Uterus (tissue), 4 donors: ENCODE data around the gene NFIA. TPM values are rescaled to one million over a fixed set of nuclear protein-coding genes. Genes with fewer than 3 reads are reported as not detected.

ENCODE experiments used
- DNase-seq, 2 donors: peaks; one replicate each; pipeline ENCODE4 v3.0.0-alpha.2; 2019 to 2020
- H3K27ac ChIP-seq, 2 donors: fragments of 200-600 bp; sonication (generic); 1 replicate in 1 of 2; 2 replicates in 1 of 2; pipeline ENCODE4 v1.5.1; 2016 to 2018
- H3K27me3 ChIP-seq, 2 donors: fragments of 200-600 bp; sonication (generic); one replicate each; pipeline ENCODE4 v1.5.1; 2018 to 2019; ENCODE audit warnings: control low read depth in 1 of 2
- H3K36me3 ChIP-seq, 2 donors: fragments of 200-600 bp; sonication (generic); one replicate each; pipeline ENCODE4 v1.5.1; 2019; ENCODE audit warnings: control low read depth in 1 of 2
- H3K4me1 ChIP-seq, 2 donors: fragments of 200-600 bp; sonication (generic); one replicate each; pipeline ENCODE4 v1.5.1; 2018 to 2019; ENCODE audit warnings: control low read depth in 1 of 2
- H3K4me3 ChIP-seq, 2 donors: fragments of 200-600 bp; sonication (generic); 1 replicate in 1 of 2; 2 replicates in 1 of 2; pipeline ENCODE4 v1.5.1; 2018 to 2019; ENCODE audit warnings: mild to moderate bottlenecking in 1 of 2
- H3K9me3 ChIP-seq, 2 donors: fragments of 200-600 bp; sonication (generic); one replicate each; pipeline ENCODE4 v1.5.1; 2019; ENCODE audit warnings: control low read depth in 1 of 2
- POLR2A ChIP-seq, 2 donors: fragments of 450-650 bp; IDR thresholded peaks; one replicate each; pipeline ENCODE4 v1.6.1; 2016; ENCODE audit warnings: antibody characterized with exemption in 2 of 2, mild to moderate bottlenecking in 1 of 2, moderate library complexity in 1 of 2
- intact Hi-C: fragments of 100-400 bp; cut with DNase I; formaldehyde crosslinking; loops from one replicate; pipeline ENCODE4 v1.15.1; 2023; ENCODE audit warnings: low total_unique reads
- total RNA-seq, 4 donors: library from RNA; depleted of rRNA in 3 of 4; stranded (reverse); fragments of >200 nt in 3 of 4; gene quantifications; one replicate each; pipeline versions ENCODE4 v1.1.0 to v1.2.4, GENCODE V29; 2014 to 2023
- TF ChIP-seq, protein P1 (sequence below), 4 experiments: fragments of 200-600 bp in 2 of 4; fragments of 450-650 bp in 2 of 4; sonication (generic) in 2 of 4; IDR thresholded peaks; one replicate each; pipeline ENCODE4 v1.5.1; 2016 to 2019; ENCODE audit warnings: antibody characterized with exemption in 4 of 4, mild to moderate bottlenecking in 2 of 4, moderate library complexity in 1 of 4
- donor health status: DM: yes; HTN: yes; CAD: no.

The NFIA gene
- total RNA-seq, 4 donors from 2014 or later: 49.2 to 116 (median 64.9) TPM

DNA sequence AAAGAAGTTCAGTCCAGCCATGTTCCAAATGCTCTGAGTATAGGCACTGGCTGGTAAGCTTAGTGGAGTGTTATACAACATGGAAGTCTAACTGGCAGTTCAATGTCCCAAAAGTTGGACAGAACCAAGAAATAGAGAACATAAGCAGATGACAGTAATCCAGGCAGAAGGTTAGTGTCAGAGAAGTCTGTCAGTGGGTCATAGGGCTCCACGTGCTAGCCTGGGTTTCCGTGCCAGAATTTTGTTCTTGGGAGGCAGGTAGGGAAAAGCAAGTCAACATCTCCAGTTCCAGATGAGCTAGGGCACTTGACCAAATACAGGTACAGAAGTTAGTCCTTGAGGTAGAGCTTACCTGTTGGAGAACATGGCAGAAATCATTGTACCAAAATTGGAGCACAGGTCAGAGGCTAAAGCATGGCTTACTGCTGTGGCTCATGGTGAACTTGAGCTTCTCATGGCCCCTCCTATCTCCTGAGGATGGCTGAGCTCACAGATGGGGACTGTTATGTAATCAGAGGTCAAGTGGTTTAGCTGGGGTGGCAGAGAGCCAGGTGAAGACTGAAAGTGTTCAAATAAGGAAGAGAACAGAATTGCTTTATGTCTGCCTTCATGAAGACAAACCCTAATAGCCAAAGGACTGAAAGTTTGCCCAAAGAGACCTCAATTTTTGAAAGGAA lies 170.8 kb downstream of the NFIA start:
- intact Hi-C loops: no loop called here
- H3K36me3 ChIP-seq: no peaks in the 10 kb centered on the region
- peak; percentile 74 to 78 for DNase-seq
- H3K27ac ChIP-seq: peak overlapping the region; percentile 47 to 76
- no peaks in the 10 kb centered on the region for H3K27me3 ChIP-seq
- no peaks in the 10 kb centered on the region for H3K4me1 ChIP-seq
- TF ChIP-seq POLR2A (IDR thresholded peaks at IDR 0.05): no peak
- TF ChIP-seq, protein P1, sequence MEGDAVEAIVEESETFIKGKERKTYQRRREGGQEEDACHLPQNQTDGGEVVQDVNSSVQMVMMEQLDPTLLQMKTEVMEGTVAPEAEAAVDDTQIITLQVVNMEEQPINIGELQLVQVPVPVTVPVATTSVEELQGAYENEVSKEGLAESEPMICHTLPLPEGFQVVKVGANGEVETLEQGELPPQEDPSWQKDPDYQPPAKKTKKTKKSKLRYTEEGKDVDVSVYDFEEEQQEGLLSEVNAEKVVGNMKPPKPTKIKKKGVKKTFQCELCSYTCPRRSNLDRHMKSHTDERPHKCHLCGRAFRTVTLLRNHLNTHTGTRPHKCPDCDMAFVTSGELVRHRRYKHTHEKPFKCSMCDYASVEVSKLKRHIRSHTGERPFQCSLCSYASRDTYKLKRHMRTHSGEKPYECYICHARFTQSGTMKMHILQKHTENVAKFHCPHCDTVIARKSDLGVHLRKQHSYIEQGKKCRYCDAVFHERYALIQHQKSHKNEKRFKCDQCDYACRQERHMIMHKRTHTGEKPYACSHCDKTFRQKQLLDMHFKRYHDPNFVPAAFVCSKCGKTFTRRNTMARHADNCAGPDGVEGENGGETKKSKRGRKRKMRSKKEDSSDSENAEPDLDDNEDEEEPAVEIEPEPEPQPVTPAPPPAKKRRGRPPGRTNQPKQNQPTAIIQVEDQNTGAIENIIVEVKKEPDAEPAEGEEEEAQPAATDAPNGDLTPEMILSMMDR (IDR thresholded peaks at IDR 0.05): no peak
- no peak overlapping the region for H3K4me3 ChIP-seq
- H3K9me3 ChIP-seq: no peaks in the 10 kb centered on the region

DNA sequence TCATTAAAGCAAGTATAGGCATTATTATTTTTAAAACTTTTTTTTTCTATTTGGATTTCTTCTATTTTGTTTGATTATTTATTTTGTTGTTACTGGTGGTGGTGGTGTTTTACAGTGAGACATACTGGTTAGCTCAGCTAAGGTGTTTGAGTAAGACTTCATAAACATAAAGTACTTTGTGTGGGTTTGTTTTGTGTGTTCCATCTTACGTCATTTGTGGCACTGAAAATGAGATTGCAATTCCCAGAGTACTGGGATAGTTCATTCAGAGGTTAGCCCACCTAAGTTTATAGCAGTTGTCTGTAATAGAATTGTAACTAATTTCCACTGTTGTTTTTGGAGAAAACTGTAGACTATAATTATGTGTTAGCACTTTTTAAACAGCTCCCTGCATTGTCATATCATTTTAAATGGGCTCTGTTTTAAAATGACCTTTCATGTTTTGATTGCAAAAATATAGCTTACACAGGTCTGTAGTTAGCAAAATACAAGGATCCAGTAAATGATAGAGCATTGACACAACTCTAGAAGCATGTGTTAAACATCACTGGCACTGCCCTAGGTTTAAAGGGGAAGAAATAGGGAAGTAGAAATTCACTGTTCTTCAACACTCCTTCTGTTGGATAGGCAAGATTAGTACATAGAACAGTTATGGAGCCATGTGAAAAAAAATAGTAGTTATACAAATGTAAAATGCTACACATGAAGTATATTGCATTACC lies 171.7 kb downstream of the NFIA start:
- Histone ChIP-seq H3K9me3 (no peaks in the 10 kb centered on the region), H3K4me3 (no peak overlapping the region), H3K4me1 (no peaks in the 10 kb centered on the region), H3K27ac (peak overlapping the region; percentile 61 to 76), H3K27me3 (no peaks in the 10 kb centered on the region), H3K36me3 (no peaks in the 10 kb centered on the region)
- TF ChIP-seq, protein P1 (IDR thresholded peaks at IDR 0.05): no peak
- TF ChIP-seq POLR2A (IDR thresholded peaks at IDR 0.05): no peak
- intact Hi-C loops: no loop called here
- no peak for DNase-seq

DNA sequence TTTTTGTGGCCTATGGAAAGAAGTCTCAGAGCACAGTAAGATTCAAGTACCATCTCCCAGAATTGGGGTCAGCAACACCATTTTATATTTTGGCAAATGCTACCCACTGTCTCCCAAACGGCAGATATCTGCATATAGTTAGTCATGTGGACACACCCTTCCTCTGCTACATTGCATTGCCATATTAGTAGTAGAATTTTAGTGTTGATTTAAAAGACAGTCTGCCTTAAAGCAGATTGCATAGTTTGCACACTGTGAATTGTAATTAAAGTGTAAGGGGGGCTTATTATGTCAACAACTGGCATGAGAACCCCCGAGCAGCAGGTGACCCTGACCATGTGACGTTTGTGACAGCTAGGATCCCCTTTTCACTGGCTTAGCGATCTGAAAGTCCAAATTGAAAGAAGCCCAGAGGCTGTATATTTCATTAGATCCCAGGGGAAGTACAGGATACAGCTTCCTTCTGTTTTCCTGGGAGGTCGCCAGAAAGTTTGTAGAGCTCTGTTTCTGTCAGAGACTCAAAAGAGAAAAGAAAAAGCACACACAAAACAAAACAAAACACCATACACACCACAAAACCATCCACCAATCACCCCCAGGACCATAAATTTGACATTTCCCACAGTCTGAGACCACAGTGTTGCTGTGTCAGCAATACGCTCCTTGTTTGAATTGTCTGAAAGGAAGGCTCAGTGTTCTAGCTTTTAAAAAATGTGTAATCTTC lies 172.4 kb downstream of the NFIA start:
- Histone ChIP-seq H3K9me3 (no peaks in the 10 kb centered on the region), H3K27me3 (no peaks in the 10 kb centered on the region), H3K27ac (peak overlapping the region; percentile 61 to 76), H3K4me3 (peak overlapping the region; percentile 11 to 25), H3K4me1 (no peaks in the 10 kb centered on the region), H3K36me3 (no peaks in the 10 kb centered on the region)
- intact Hi-C loops: no loop called here
- DNase-seq: peak in 1 of 2 donors; percentile 68
- TF ChIP-seq, protein P1 (IDR thresholded peaks at IDR 0.05): no peak
- TF ChIP-seq POLR2A (IDR thresholded peaks at IDR 0.05): no peak

DNA sequence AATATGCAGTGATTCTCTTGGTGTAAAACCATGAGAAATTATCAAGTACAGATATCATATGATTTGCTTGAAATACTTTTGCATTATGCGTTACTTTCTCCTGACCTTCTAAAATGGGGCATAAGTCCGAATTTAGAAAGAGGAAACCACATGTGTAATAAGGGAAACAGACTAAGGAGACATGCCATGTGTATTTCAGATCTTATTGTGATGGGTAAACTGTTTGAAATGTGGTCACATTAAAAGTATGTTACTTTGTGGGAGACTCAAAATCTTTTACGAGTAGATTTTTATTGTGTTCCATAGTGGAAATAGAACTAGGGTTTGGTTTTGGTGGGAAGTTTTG lies 173.0 kb downstream of the NFIA start:
- no peak for DNase-seq
- peak overlapping the region; percentile 61 to 76 for H3K27ac ChIP-seq
- H3K4me1 ChIP-seq: no peaks in the 10 kb centered on the region
- H3K9me3 ChIP-seq: no peaks in the 10 kb centered on the region
- no peaks in the 10 kb centered on the region for H3K36me3 ChIP-seq
- H3K27me3 ChIP-seq: no peaks in the 10 kb centered on the region
- H3K4me3 ChIP-seq: peak overlapping the region in 1 of 2 donors; percentile 25
- intact Hi-C loops: no loop called here
- TF ChIP-seq, protein P1 (IDR thresholded peaks at IDR 0.05): no peak
- TF ChIP-seq POLR2A (IDR thresholded peaks at IDR 0.05): no peak
